Activated naive CD4-positive, alpha-beta T cell treated with anti-CD3 and anti-CD28 coated beads, Interleukin-2, amount 50 U/mL, for 16 hours (primary cell): Measurements from ENCODE around the gene KIF1A.

Experiments used
- DNase-seq: peaks from one replicate; pipeline ENCODE4 v3.0.0-alpha.2; 2020

KIF1A gene

DNA sequence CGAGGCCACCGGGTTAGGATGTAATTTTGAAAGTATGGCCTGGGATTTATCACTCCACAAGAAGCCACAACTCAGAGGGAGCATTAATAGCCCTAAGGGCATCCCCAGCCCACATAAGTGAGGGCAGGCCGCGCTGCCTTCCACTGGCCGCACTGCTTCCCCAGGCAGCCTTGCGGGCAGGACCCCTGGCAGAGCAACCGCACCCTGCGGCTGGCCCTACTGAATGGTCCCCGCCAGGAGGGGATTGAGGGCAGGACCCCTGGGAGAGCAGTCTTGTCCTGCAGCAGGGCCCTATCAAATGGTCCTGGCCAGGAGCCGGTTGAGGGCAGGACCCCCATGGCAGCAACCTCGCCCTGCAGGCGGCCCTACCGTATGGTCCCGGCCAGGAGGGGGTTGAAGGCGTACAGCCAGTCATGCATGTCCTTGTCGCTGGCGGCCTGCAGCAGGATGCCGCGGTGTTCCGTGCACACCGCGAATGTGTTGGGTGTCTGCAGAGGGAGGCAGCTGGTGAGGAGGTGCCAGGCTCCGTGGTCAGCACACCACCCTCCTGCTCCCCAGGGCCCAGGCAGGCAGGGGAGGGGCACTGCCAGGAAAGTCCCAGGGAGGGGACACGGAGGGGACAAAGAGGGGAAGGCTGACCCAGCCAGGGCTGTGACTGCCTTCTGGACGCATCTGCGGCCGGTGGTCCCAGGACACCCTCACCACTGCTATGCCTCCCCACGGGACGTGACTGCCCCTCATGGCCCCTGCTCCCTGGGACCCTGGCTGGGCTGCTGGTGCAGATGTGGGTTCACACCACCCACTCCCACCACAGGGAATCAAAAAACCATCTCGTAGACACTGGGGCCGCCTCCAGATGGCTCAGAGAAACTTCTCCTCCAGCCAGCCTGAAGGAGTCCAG lies 102.1 kb downstream of the KIF1A start:
- no peak for DNase-seq

DNA sequence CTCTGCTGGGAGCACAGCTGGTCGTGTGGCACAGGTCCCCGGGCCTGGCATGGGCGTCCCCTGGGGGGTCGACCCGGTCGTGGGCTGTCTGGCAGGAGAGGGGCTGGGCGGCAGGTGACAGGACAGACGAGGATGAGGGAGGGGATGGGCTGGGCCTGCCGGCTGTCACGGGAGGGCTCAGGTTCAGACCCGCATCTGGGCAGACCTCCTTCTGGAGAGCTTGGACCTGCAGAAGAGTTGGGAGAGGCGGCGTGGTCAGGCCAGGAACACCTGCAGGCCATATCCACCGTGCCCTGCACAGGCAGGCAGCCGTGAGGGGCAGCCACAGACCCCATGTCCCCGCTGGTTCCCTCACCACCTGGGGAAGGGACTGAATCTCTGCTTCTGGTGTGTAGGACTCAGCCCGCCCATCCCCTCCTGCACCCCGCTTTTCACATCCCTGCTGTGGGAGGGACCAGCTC lies 102.8 kb downstream of the KIF1A start:
- no peak for DNase-seq

- DNase-seq: no peak
Observed at GRCh38 chr2:240716130-240716798, 103.8 kb downstream of the KIF1A start.

- no peak for DNase-seq
Observed at GRCh38 chr2:240714747-240715725, 105.0 kb downstream of the KIF1A start.

- no peak for DNase-seq
Observed at GRCh38 chr2:240713928-240714746, 105.9 kb downstream of the KIF1A start.

- DNase-seq: no peak
Observed at GRCh38 chr2:240713071-240713927, 106.7 kb downstream of the KIF1A start.

- DNase-seq: no peak
Observed at GRCh38 chr2:240712121-240712520, 107.9 kb downstream of the KIF1A start.

- DNase-seq: no peak
Observed at GRCh38 chr2:240711701-240712100, 108.3 kb downstream of the KIF1A start.

- DNase-seq: no peak
Observed at GRCh38 chr2:240711296-240711695, 108.7 kb downstream of the KIF1A start.

DNA sequence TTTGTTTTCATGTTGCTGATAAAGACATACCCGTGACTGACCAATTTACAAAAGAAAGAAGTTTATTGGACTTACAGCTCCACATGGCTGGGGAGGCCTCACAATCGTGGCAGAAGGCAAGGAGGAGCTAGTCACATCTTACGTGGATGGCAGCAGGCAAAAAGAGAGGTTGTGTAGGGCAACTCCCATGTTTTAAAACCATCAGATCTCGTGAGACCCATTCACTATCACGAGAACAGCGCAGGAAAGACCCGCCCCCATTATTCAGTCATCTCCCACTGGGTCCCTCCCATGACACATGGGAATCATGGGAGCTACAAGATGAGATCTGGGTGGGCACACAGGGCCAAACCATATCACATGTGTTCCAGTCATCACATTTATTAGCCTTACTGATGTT lies 111.6 kb downstream of the KIF1A start:
- no peak for DNase-seq

GRCh38 chr2:240707821-240708220 lies 112.2 kb downstream of the KIF1A start:
- DNase-seq: no peak

GRCh38 chr2:240707043-240707756 lies 112.8 kb downstream of the KIF1A start:
- no peak for DNase-seq

DNA sequence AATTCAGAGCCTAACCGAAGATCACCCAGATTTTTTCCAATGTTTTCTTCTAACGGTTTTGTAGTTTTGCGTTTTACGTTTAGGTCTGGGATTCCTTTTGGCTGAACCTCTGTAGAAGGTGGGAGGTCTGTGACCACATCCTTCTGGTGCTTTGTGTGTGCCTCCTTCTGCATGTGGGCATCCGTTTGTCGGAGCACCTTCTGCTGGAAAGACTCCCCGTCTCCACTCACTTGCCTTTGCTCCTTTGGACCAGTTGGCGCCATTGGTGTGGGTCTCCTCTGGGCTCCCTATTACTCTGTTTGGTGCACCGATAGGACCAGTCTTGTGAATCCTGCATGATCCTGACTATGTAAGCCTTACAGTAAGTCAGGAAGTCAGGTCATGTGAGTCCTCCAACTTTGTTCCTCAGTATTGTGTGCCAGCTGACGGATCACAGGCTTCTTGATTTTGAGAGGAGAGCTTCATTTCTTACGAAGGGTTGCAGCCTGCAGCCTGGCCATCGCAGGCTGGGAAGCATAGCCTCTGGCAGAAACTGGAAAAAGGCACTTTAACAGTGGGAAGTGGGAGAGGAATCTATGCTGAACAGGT lies 114.7 kb downstream of the KIF1A start:
- DNase-seq: no peak

DNA sequence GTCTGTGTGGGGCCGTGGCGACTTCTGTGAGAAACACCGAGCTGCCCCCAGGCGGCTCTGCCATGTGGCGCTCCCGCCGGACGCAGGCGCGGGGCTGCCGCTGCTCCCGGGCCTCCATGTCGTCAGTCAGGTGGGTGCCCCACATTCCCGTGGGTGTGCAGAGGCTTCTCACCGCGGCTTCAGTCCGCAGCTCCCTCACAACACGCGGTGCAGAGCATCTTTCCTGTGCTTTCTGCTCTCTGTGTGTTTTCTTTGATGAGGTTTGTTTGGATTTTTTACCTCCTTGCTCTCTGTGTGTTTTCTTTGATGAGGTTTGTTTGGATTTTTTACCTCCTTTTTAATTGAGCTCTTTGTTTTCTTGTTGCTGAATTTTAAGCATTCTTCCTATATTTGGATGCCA lies 115.4 kb downstream of the KIF1A start:
- DNase-seq: peak; percentile 50

GRCh38 chr2:240703417-240704341 lies 116.3 kb downstream of the KIF1A start:
- DNase-seq: no peak

DNA sequence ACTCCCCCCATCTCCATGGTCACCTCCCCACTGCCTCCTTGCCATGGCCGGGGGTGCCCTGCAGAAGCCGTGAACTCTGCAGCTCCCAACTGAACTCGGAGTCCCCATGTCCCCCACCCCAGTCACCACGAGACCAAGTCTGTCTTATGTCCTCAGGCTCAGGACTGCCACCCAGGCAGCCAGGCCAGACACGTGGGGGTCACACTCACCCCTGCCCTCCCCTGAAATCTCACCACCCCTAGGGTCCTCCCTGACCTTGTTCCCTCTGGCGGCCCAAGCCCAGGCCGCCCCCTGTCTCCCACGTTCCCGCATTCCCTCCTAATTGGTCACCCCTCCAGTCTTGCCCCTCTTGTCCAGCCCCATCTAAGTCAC lies 117.4 kb downstream of the KIF1A start:
- DNase-seq: no peak

GRCh38 chr2:240701736-240702639 lies 118.0 kb downstream of the KIF1A start:
- DNase-seq: no peak
